Activated T-helper 17 cell treated with anti-CD3 and anti-CD28 coated beads, Interleukin-2, amount 50 U/mL, for 72 hours (primary cell): ENCODE results near the gene POTEI. TPM values are rescaled to one million over a fixed set of nuclear protein-coding genes. Genes with fewer than 3 reads are reported as not detected.
"Not testable (repeated sequence)": the region's sequence is repeated elsewhere in the genome, so short reads cannot be mapped to it uniquely, and the experiment has no call there.

Experiments used
- ATAC-seq: fragments of 150-1000 bp; cut with Tn5 transposase; replicated peaks from 2 replicates; pipeline ENCODE4 v1.10.0; 2021; ENCODE audit warnings: mild to moderate bottlenecking, moderate library complexity
- H3K27ac Mint-ChIP-seq: one replicate; pipeline ENCODE4 v1.8.0; 2022; ENCODE audit warnings: mixed read lengths
- H3K27me3 Mint-ChIP-seq: one replicate; pipeline ENCODE4 v1.8.0; 2022; ENCODE audit warnings: mixed read lengths
- H3K36me3 Mint-ChIP-seq: one replicate; pipeline ENCODE4 v1.8.0; 2022; ENCODE audit warnings: low read depth, mild to moderate bottlenecking, mixed read lengths
- H3K4me1 Mint-ChIP-seq: one replicate; pipeline ENCODE4 v1.8.0; 2022; ENCODE audit warnings: mixed read lengths
- H3K4me3 Mint-ChIP-seq: one replicate; pipeline ENCODE4 v1.8.0; 2022; ENCODE audit warnings: mild to moderate bottlenecking, mixed read lengths
- H3K9me3 Mint-ChIP-seq: one replicate; pipeline ENCODE4 v1.8.0; 2022; ENCODE audit warnings: mixed read lengths
- total RNA-seq, 2 donors: library from RNA; stranded (reverse); gene quantifications; one replicate each; pipeline ENCODE4 v1.2.3, GENCODE V29; 2022

The POTEI gene
- total RNA-seq, 2 donors from 2014 or later: not detected

GRCh38 chr2:130416693-130417092, 92.4 kb downstream of the POTEI start:
- not testable (repeated sequence) for H3K36me3 Mint-ChIP-seq, H3K27me3 Mint-ChIP-seq, H3K4me3 Mint-ChIP-seq, H3K27ac Mint-ChIP-seq, H3K9me3 Mint-ChIP-seq, ATAC-seq, H3K4me1 Mint-ChIP-seq

Other genes starting within 250 kb of the POTEI start
- gene IMP4, start 166.4 kb downstream of the POTEI start, total RNA-seq: 100 to 1,000 TPM in 1 of 2 donors, 10 to 100 TPM in 1; 79.8 to 134 TPM
- gene PTPN18, start 153.3 kb downstream of the POTEI start, total RNA-seq: 10 to 100 TPM; 60.5 to 69.7 TPM
- gene CFC1B, start 11.9 kb upstream of the POTEI start, total RNA-seq: not detected
- not detected for gene CFC1, start 90.2 kb upstream of the POTEI start, total RNA-seq
- not detected for gene POTEJ, start 102.1 kb upstream of the POTEI start, total RNA-seq
- gene GPR148, start 219.7 kb upstream of the POTEI start, total RNA-seq: not detected
- gene AMER3, start 246.2 kb upstream of the POTEI start, total RNA-seq: not detected